Activated naive CD8-positive, alpha-beta T cell treated with anti-CD3 and anti-CD28 coated beads, Interleukin-2, amount 50 U/mL, for 24 hours (primary cell): ENCODE measurements around the gene ARHGEF12.
A peak's percentile ranks its signal among the peaks of the same experiment; 100 is the strongest.

Experiments
- ATAC-seq: fragments of 150-1000 bp; cut with Tn5 transposase; one replicate; pipeline ENCODE4 v1.10.0; 2021
- DNase-seq: peaks from one replicate; pipeline ENCODE4 v3.0.0; 2021
- H3K27ac Mint-ChIP-seq: one replicate; pipeline ENCODE4 v1.8.0; 2021; ENCODE audit warnings: mild to moderate bottlenecking, mixed read lengths
- H3K27me3 Mint-ChIP-seq: one replicate; pipeline ENCODE4 v1.8.0; 2021; ENCODE audit warnings: mixed read lengths
- H3K36me3 Mint-ChIP-seq: one replicate; pipeline ENCODE4 v1.8.0; 2021; ENCODE audit warnings: low read depth, mixed read lengths
- H3K4me1 Mint-ChIP-seq: one replicate; pipeline ENCODE4 v1.8.0; 2021; ENCODE audit warnings: mixed read lengths
- H3K4me3 Mint-ChIP-seq: one replicate; pipeline ENCODE4 v1.8.0; 2021; ENCODE audit warnings: mild to moderate bottlenecking, moderate library complexity, mixed read lengths
- H3K9me3 Mint-ChIP-seq: one replicate; pipeline ENCODE4 v1.8.0; 2021; ENCODE audit warnings: mixed read lengths

Gene ARHGEF12

GRCh38 chr11:120335908-120336640 lies at the start of gene ARHGEF12:
TSS of gene ARHGEF12 (plus strand) at chr11:120336413. CDS start at chr11:120337244, 831 bp downstream.
- Mint-ChIP-seq H3K4me3 (peak within 1 kb of the TSS; percentile 90), H3K36me3 (peaks cover 1% of the 10 kb centered on the region), H3K27ac (peak within 1 kb of the TSS; percentile 79), H3K9me3 (no peaks in the 10 kb centered on the region), H3K27me3 (peaks cover 54% of the 10 kb centered on the region), H3K4me1 (peaks cover 38% of the 10 kb centered on the region)
- DNase-seq, result peak; percentile 86
- ATAC-seq, result peak; percentile 81

- Mint-ChIP-seq H3K36me3 (no peaks in the 10 kb centered on the region), H3K27ac (no peak overlapping the region)
- DNase-seq, result no peak
Measured at GRCh38 chr11:120288021-120288420, 48.2 kb upstream of the ARHGEF12 start.

GRCh38 chr11:120289426-120289825 lies 46.8 kb upstream of the ARHGEF12 start:
- Mint-ChIP-seq H3K4me1 (no peaks in the 10 kb centered on the region), H3K27ac (no peak overlapping the region), H3K27me3 (peaks cover 35% of the 10 kb centered on the region), H3K9me3 (no peaks in the 10 kb centered on the region), H3K4me3 (no peak overlapping the region), H3K36me3 (no peaks in the 10 kb centered on the region)
- ATAC-seq, result no peak
- DNase-seq, result no peak

More at GRCh38 chr11:120288021-120288420, 48.2 kb upstream of the ARHGEF12 start:
- Mint-ChIP-seq H3K9me3 (no peaks in the 10 kb centered on the region), H3K4me3 (no peak overlapping the region), H3K4me1 (no peaks in the 10 kb centered on the region), H3K27me3 (peaks cover 22% of the 10 kb centered on the region)
- no peak for ATAC-seq

GRCh38 chr11:120290956-120291355 lies 45.3 kb upstream of the ARHGEF12 start:
- Mint-ChIP-seq H3K4me1 (no peaks in the 10 kb centered on the region), H3K9me3 (no peaks in the 10 kb centered on the region), H3K36me3 (no peaks in the 10 kb centered on the region), H3K27me3 (peaks cover 43% of the 10 kb centered on the region), H3K4me3 (no peak overlapping the region), H3K27ac (no peak overlapping the region)
- DNase-seq (no peak), ATAC-seq (no peak)

- Mint-ChIP-seq H3K27me3 (peaks cover 45% of the 10 kb centered on the region), H3K4me3 (no peak overlapping the region), H3K27ac (no peak overlapping the region), H3K4me1 (no peaks in the 10 kb centered on the region), H3K36me3 (no peaks in the 10 kb centered on the region), H3K9me3 (no peaks in the 10 kb centered on the region)
- ATAC-seq (no peak), DNase-seq (no peak)
Measured at GRCh38 chr11:120293038-120293800, 43.0 kb upstream of the ARHGEF12 start.

GRCh38 chr11:120294096-120294495 lies 42.1 kb upstream of the ARHGEF12 start:
- Mint-ChIP-seq H3K27me3 (peaks cover 46% of the 10 kb centered on the region), H3K36me3 (no peaks in the 10 kb centered on the region), H3K4me3 (no peak overlapping the region), H3K4me1 (no peaks in the 10 kb centered on the region), H3K9me3 (no peaks in the 10 kb centered on the region), H3K27ac (no peak overlapping the region)
- ATAC-seq, result no peak
- no peak for DNase-seq

GRCh38 chr11:120295099-120295498 lies 41.1 kb upstream of the ARHGEF12 start:
- no peak for DNase-seq
- Mint-ChIP-seq H3K4me3 (no peak overlapping the region), H3K9me3 (no peaks in the 10 kb centered on the region), H3K27me3 (peaks cover 44% of the 10 kb centered on the region), H3K27ac (no peak overlapping the region), H3K4me1 (no peaks in the 10 kb centered on the region), H3K36me3 (no peaks in the 10 kb centered on the region)
- ATAC-seq, result no peak

GRCh38 chr11:120296554-120296953 lies 39.7 kb upstream of the ARHGEF12 start:
- Mint-ChIP-seq H3K36me3 (no peaks in the 10 kb centered on the region), H3K9me3 (no peaks in the 10 kb centered on the region), H3K27ac (no peak overlapping the region), H3K4me1 (no peaks in the 10 kb centered on the region), H3K4me3 (no peak overlapping the region), H3K27me3 (peaks cover 45% of the 10 kb centered on the region)
- ATAC-seq (no peak), DNase-seq (no peak)

- no peaks in the 10 kb centered on the region for H3K9me3 Mint-ChIP-seq
- no peaks in the 10 kb centered on the region for H3K4me1 Mint-ChIP-seq
- no peak overlapping the region for H3K27ac Mint-ChIP-seq
- ATAC-seq, result no peak
- no peak overlapping the region for H3K4me3 Mint-ChIP-seq
- H3K36me3 Mint-ChIP-seq, result no peaks in the 10 kb centered on the region
- no peak for DNase-seq
- H3K27me3 Mint-ChIP-seq, result peaks cover 51% of the 10 kb centered on the region
Measured at GRCh38 chr11:120298461-120298860, 37.8 kb upstream of the ARHGEF12 start.

- no peak for ATAC-seq
- H3K4me3 Mint-ChIP-seq, result no peak overlapping the region
- peaks cover 24% of the 10 kb centered on the region for H3K27me3 Mint-ChIP-seq
- no peak for DNase-seq
- H3K27ac Mint-ChIP-seq, result no peak overlapping the region
- no peaks in the 10 kb centered on the region for H3K9me3 Mint-ChIP-seq
- H3K4me1 Mint-ChIP-seq, result no peaks in the 10 kb centered on the region
- no peaks in the 10 kb centered on the region for H3K36me3 Mint-ChIP-seq
Measured at GRCh38 chr11:120302001-120302805, 34.0 kb upstream of the ARHGEF12 start.

GRCh38 chr11:120303004-120303637 lies 33.1 kb upstream of the ARHGEF12 start:
- peak; percentile 72 for DNase-seq
- no peaks in the 10 kb centered on the region for H3K9me3 Mint-ChIP-seq
- no peaks in the 10 kb centered on the region for H3K36me3 Mint-ChIP-seq
- H3K4me3 Mint-ChIP-seq, result no peak overlapping the region
- no peak overlapping the region for H3K27ac Mint-ChIP-seq
- H3K27me3 Mint-ChIP-seq, result peaks cover 21% of the 10 kb centered on the region
- peak; percentile 82 for ATAC-seq
- H3K4me1 Mint-ChIP-seq, result no peaks in the 10 kb centered on the region

- Mint-ChIP-seq H3K4me1 (no peaks in the 10 kb centered on the region), H3K4me3 (no peak overlapping the region), H3K27me3 (peaks cover 19% of the 10 kb centered on the region), H3K27ac (no peak overlapping the region), H3K36me3 (no peaks in the 10 kb centered on the region), H3K9me3 (no peaks in the 10 kb centered on the region)
- no peak for DNase-seq
- no peak for ATAC-seq
Measured at GRCh38 chr11:120304526-120304925, 31.7 kb upstream of the ARHGEF12 start.

GRCh38 chr11:120305286-120305685 lies 30.9 kb upstream of the ARHGEF12 start:
- H3K4me3 Mint-ChIP-seq, result no peak overlapping the region
- H3K27me3 Mint-ChIP-seq, result peaks cover 13% of the 10 kb centered on the region
- no peaks in the 10 kb centered on the region for H3K9me3 Mint-ChIP-seq
- H3K36me3 Mint-ChIP-seq, result no peaks in the 10 kb centered on the region
- DNase-seq (no peak), ATAC-seq (no peak)
- no peaks in the 10 kb centered on the region for H3K4me1 Mint-ChIP-seq
- H3K27ac Mint-ChIP-seq, result no peak overlapping the region

- Mint-ChIP-seq H3K27ac (no peak overlapping the region), H3K4me1 (no peaks in the 10 kb centered on the region), H3K27me3 (peaks cover 10% of the 10 kb centered on the region), H3K36me3 (no peaks in the 10 kb centered on the region), H3K4me3 (no peak overlapping the region), H3K9me3 (no peaks in the 10 kb centered on the region)
- DNase-seq, result no peak
- no peak for ATAC-seq
Measured at GRCh38 chr11:120306519-120307242, 29.5 kb upstream of the ARHGEF12 start.
